Natural killer cell (primary cell): ENCODE results near the gene RYR3. TPM values are rescaled to one million over a fixed set of nuclear protein-coding genes. Genes with fewer than 3 reads are reported as not detected.

Source experiments
- ATAC-seq, 3 donors: fragments of 150-1000 bp in 2 of 3; fragments of 200-7000 bp in 1 of 3; cut with Tn5 transposase; 1 replicate in 1 of 3; 2 replicates in 2 of 3; pipeline ENCODE4 v1.10.0; 2021; ENCODE audit warnings: mild to moderate bottlenecking in 2 of 3, moderate library complexity in 2 of 3
- DNase-seq, 2 donors: peaks; one replicate each; pipeline versions ENCODE4 v3.0.0 to v3.0.0-alpha.2; 2013 to 2021; ENCODE audit warnings: mixed read lengths in 1 of 2
- H3K27ac ChIP-seq: one replicate; pipeline ENCODE4 v1.5.1; 2013; ENCODE audit warnings: mild to moderate bottlenecking, low read length
- H3K27me3 ChIP-seq: one replicate; pipeline ENCODE4 v1.6.1; 2013; ENCODE audit warnings: low read length; ENCODE audit not compliant: control insufficient read depth, insufficient read depth
- H3K36me3 ChIP-seq: one replicate; pipeline ENCODE4 v1.6.1; 2013; ENCODE audit warnings: low read length; ENCODE audit not compliant: control insufficient read depth, insufficient read depth
- H3K4me1 ChIP-seq: one replicate; pipeline ENCODE4 v1.6.1; 2013; ENCODE audit warnings: low read length; ENCODE audit not compliant: control insufficient read depth, insufficient read depth
- H3K4me3 ChIP-seq: one replicate; pipeline ENCODE4 v1.5.1; 2013; ENCODE audit warnings: low read length
- H3K9me3 ChIP-seq: one replicate; pipeline ENCODE4 v1.6.1; 2013; ENCODE audit warnings: low read length; ENCODE audit not compliant: control insufficient read depth, insufficient read depth
- H3K27ac Mint-ChIP-seq, 2 donors: one replicate each; pipeline ENCODE4 v1.8.0; 2022; ENCODE audit warnings: mild to moderate bottlenecking in 2 of 2, mixed read lengths in 2 of 2, moderate library complexity in 1 of 2
- H3K27me3 Mint-ChIP-seq, 2 donors: one replicate each; pipeline ENCODE4 v1.8.0; 2022; ENCODE audit warnings: low read depth in 2 of 2, mixed read lengths in 2 of 2
- H3K36me3 Mint-ChIP-seq: one replicate; pipeline ENCODE4 v1.8.0; 2022; ENCODE audit warnings: mixed read lengths
- H3K4me1 Mint-ChIP-seq, 2 donors: one replicate each; pipeline ENCODE4 v1.8.0; 2022; ENCODE audit warnings: mixed read lengths in 2 of 2
- H3K4me3 Mint-ChIP-seq: one replicate; pipeline ENCODE4 v1.8.0; 2022; ENCODE audit warnings: mild to moderate bottlenecking, moderate library complexity, mixed read lengths
- H3K9me3 Mint-ChIP-seq, 2 donors: one replicate each; pipeline ENCODE4 v1.8.0; 2022; ENCODE audit warnings: mixed read lengths in 2 of 2
- WGBS: methylation state at CpG from one replicate; pipeline ENCODE4 v1.1.7; 2013; ENCODE audit warnings: missing lambda C conversion rate; ENCODE audit not compliant: insufficient coverage; 5-methylcytosine and 5-hydroxymethylcytosine counted together
- intact Hi-C: fragments of 100-400 bp; cut with micrococcal nuclease; formaldehyde crosslinking; loops from one replicate; pipeline ENCODE4 v1.14.2; 2022
- total RNA-seq, 4 donors: library from RNA; stranded (reverse); fragments of 120-200 nt in 1 of 4; gene quantifications; one replicate each; pipeline versions ENCODE4 v1.2.3 to v1.2.4, GENCODE V29; 2013 to 2022
- TF ChIP-seq, protein P1 (sequence below): fragments of 200-600 bp; IDR thresholded peaks from one replicate; pipeline ENCODE4 v1.8.0; 2022; ENCODE audit warnings: antibody characterized with exemption

RYR3 gene
- total RNA-seq, 3 donors from 2014 or later (not counting 1 experiment from before 2014, with no cell fraction given) = 0.09 to 6.2 TPM; not detected in 1

DNA sequence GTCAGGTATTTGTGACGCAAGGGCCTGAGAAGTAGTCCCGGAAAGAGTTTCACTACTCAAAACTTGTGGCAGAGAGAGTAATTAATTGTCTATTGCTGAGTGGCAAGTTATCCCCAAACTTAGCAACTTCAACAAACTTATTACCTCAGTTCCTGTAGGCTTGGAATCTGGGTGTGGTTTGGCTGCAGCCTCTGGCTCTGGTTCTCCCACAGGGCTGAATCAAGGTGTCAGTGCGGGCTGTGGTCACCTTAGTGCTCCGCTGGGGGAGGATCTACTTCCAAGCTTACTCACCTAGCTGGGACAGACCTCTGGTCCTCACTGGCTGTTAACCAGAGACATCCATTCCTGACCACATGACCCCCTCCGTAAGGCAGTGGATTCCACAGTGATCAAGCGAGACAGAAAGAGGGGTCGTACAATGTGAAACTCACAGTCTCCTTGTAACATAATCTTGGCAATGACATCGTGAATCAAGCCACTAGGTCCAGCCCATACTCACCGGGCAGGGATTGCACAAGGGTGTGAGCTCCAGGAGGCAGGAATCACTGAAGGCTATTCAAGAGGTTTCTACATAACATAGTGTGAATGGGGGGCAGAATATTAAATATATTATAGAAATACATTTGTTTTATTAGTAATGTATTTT, 138.3 kb downstream of the RYR3 start:
- no peaks in the 10 kb centered on the region for H3K4me1 Mint-ChIP-seq
- ATAC-seq = no peak

GRCh38 chr15:33449810-33450209, 139.0 kb downstream of the RYR3 start:
- Histone ChIP-seq H3K9me3 (no peaks in the 10 kb centered on the region), H3K27ac (no peak overlapping the region), H3K36me3 (no peaks in the 10 kb centered on the region), H3K27me3 (no peaks in the 10 kb centered on the region), H3K4me3 (no peak overlapping the region), H3K4me1 (no peaks in the 10 kb centered on the region)
- ATAC-seq (no peak), DNase-seq (no peak)
- H3K4me1 Mint-ChIP-seq = no peaks in the 10 kb centered on the region
- no peaks in the 10 kb centered on the region for H3K36me3 Mint-ChIP-seq
- no peak overlapping the region for H3K4me3 Mint-ChIP-seq
- H3K9me3 Mint-ChIP-seq = no peaks in the 10 kb centered on the region
- intact Hi-C loops = no loop called here
- H3K27me3 Mint-ChIP-seq = peaks cover 15 to 22% of the 10 kb centered on the region in 2 donors
- 6% methylated on average over 3 of the region's 3 CpGs for WGBS
- H3K27ac Mint-ChIP-seq = no peak overlapping the region
- TF ChIP-seq, protein P1, sequence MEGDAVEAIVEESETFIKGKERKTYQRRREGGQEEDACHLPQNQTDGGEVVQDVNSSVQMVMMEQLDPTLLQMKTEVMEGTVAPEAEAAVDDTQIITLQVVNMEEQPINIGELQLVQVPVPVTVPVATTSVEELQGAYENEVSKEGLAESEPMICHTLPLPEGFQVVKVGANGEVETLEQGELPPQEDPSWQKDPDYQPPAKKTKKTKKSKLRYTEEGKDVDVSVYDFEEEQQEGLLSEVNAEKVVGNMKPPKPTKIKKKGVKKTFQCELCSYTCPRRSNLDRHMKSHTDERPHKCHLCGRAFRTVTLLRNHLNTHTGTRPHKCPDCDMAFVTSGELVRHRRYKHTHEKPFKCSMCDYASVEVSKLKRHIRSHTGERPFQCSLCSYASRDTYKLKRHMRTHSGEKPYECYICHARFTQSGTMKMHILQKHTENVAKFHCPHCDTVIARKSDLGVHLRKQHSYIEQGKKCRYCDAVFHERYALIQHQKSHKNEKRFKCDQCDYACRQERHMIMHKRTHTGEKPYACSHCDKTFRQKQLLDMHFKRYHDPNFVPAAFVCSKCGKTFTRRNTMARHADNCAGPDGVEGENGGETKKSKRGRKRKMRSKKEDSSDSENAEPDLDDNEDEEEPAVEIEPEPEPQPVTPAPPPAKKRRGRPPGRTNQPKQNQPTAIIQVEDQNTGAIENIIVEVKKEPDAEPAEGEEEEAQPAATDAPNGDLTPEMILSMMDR = no peak

More for the DNA sequence above, 138.3 kb downstream of the RYR3 start:
- Mint-ChIP-seq H3K27ac (no peak overlapping the region), H3K27me3 (peaks cover 20 to 22% of the 10 kb centered on the region in 2 donors), H3K36me3 (no peaks in the 10 kb centered on the region), H3K4me3 (no peak overlapping the region), H3K9me3 (no peaks in the 10 kb centered on the region)
- no peaks in the 10 kb centered on the region for H3K4me1 ChIP-seq
- WGBS = 77% methylated on average over 9 of the region's 9 CpGs
- H3K27me3 ChIP-seq = no peaks in the 10 kb centered on the region
- intact Hi-C loops = no loop called here
- DNase-seq = no peak
- no peak overlapping the region for H3K4me3 ChIP-seq
- no peak overlapping the region for H3K27ac ChIP-seq
- H3K36me3 ChIP-seq = no peaks in the 10 kb centered on the region
- H3K9me3 ChIP-seq = no peaks in the 10 kb centered on the region
- TF ChIP-seq, protein P1 = no peak

DNA sequence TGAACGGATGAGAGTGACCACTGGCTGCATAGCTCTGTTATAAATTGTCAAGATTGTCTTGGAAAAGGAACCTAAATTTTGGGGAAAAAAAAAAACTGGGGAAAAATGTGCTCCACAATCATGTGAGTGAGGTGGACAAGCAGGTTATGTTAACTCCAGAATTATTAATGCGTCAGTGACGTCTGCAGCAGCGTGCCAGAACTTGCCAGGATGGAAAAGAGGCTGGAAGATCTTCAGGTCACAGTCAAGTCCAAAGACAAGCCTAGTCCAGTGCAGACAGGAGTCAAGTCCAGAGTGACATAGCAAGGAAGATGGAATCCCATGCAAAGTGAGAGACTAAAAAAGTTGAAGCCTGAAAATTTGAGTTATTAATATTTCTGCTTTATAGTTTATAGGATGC, 140.6 kb downstream of the RYR3 start:
- H3K36me3 ChIP-seq = no peaks in the 10 kb centered on the region
- peaks cover 11 to 19% of the 10 kb centered on the region in 2 donors for H3K27me3 Mint-ChIP-seq
- WGBS = 89% methylated on average over 4 of the region's 4 CpGs
- H3K4me3 Mint-ChIP-seq = no peak overlapping the region
- ATAC-seq (no peak), DNase-seq (no peak)
- no peaks in the 10 kb centered on the region for H3K4me1 Mint-ChIP-seq
- no peaks in the 10 kb centered on the region for H3K36me3 Mint-ChIP-seq
- H3K9me3 Mint-ChIP-seq = no peaks in the 10 kb centered on the region
- no peaks in the 10 kb centered on the region for H3K27me3 ChIP-seq
- TF ChIP-seq, protein P1 = no peak
- no peaks in the 10 kb centered on the region for H3K4me1 ChIP-seq
- no peak overlapping the region for H3K27ac ChIP-seq
- no peaks in the 10 kb centered on the region for H3K9me3 ChIP-seq
- no peak overlapping the region for H3K4me3 ChIP-seq
- H3K27ac Mint-ChIP-seq = no peak overlapping the region
- intact Hi-C loops = no loop called here

DNA sequence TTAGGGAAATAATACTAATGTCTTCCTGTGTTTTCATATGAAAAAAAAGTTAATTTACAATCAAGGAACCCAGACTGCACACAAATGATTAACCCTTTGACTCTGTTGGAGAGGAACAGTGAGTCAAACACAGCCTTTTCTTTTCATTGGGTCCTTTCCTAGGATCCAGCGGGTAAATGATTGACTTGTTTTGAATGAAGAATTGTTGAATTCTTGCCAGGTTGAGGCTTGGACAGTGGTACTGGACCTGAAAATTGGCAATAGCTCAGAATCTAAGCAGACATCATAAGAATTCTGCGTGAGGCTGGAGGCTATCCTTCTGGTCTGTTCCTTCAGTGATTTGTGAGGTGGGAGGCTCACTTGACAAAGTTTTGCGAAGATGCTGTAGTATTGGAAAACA, 143.0 kb downstream of the RYR3 start:
- DNase-seq = no peak
- no peak for ATAC-seq
- no peaks in the 10 kb centered on the region for H3K36me3 ChIP-seq
- Mint-ChIP-seq H3K36me3 (no peaks in the 10 kb centered on the region), H3K27ac (no peak overlapping the region), H3K4me1 (no peaks in the 10 kb centered on the region), H3K27me3 (peaks cover 2 to 8% of the 10 kb centered on the region in 2 donors), H3K9me3 (no peaks in the 10 kb centered on the region), H3K4me3 (no peak overlapping the region)
- TF ChIP-seq, protein P1 = no peak
- intact Hi-C loops = no loop called here
- no peak overlapping the region for H3K27ac ChIP-seq
- WGBS = 95% methylated on average over 3 of the region's 3 CpGs
- H3K27me3 ChIP-seq = no peaks in the 10 kb centered on the region
- H3K4me3 ChIP-seq = no peak overlapping the region
- no peaks in the 10 kb centered on the region for H3K4me1 ChIP-seq
- no peaks in the 10 kb centered on the region for H3K9me3 ChIP-seq
